ENCODE results near the gene FAM193A. TPM values are rescaled to one million over a fixed set of nuclear protein-coding genes. Genes with fewer than 3 reads are reported as not detected.

Gene FAM193A
- polyA plus RNA-seq, 1 of the 3 experiments (the other 2 are of a cell fraction): 9.2 TPM

GRCh38 chr4:2728806-2729532 is 192.5 kb downstream of the FAM193A start:
- H2AFZ ChIP-seq (ENCODE audit: low read depth): no peak overlapping the region
- H3K27ac ChIP-seq (ENCODE audit: low read depth in 2 of 2, low read length in 1 of 2): no peak overlapping the region
- H3K27me3 ChIP-seq (ENCODE audit: insufficient read depth): no peaks in the 10 kb centered on the region
- ChIA-PET POLR2A (no interaction called here), CTCF (interaction anchor here (0.6 kb wide), 1 partner anchor 11 kb away, joined by 3 read pairs; no protein-coding TSS in a partner anchor)
- TF ChIP-seq NFIC (IDR thresholded peaks at IDR 0.05; ENCODE audit: borderline replicate concordance) (no peak), USF1 (IDR thresholded peaks at IDR 0.05; ENCODE audit: borderline replicate concordance, low read depth) (no peak), FOXJ3 (CRISPR knock-in tag; IDR thresholded peaks at IDR 0.05) (no peak), IRF3 (IDR thresholded peaks at IDR 0.05; ENCODE audit: low read depth, low read length) (no peak), MAX (IDR thresholded peaks at IDR 0.05; ENCODE audit: low read depth) (no peak), RAD21 (IDR thresholded peaks at IDR 0.05; ENCODE audit: low read length) (no peak), GABPA (IDR thresholded peaks at IDR 0.05; ENCODE audit: low read depth) (no peak), PBX3 (IDR thresholded peaks at IDR 0.05) (no peak), EP300 (IDR thresholded peaks at IDR 0.05; ENCODE audit: borderline replicate concordance in 1 of 2, low read depth in 1 of 2, low read length in 1 of 2) (no peak), RXRA (IDR thresholded peaks at IDR 0.05; ENCODE audit: borderline replicate concordance, low read depth) (no peak), RFX5 (IDR thresholded peaks at IDR 0.05; ENCODE audit: low read length) (no peak), JUND (IDR thresholded peaks at IDR 0.05) (no peak), POLR2AphosphoS5 (IDR thresholded peaks at IDR 0.05; ENCODE audit: low read depth, low read length) (no peak)
- TF ChIP-seq, protein P1, sequence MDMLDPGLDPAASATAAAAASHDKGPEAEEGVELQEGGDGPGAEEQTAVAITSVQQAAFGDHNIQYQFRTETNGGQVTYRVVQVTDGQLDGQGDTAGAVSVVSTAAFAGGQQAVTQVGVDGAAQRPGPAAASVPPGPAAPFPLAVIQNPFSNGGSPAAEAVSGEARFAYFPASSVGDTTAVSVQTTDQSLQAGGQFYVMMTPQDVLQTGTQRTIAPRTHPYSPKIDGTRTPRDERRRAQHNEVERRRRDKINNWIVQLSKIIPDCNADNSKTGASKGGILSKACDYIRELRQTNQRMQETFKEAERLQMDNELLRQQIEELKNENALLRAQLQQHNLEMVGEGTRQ (IDR thresholded peaks at IDR 0.05; ENCODE audit: borderline replicate concordance, low read depth, low read length): no peak
- H3K9me2 ChIP-seq: no peaks in the 10 kb centered on the region
- peaks cover 18 to 26% of the 10 kb centered on the region in 2 experiments for H3K36me3 ChIP-seq (replicated peaks in 1 of 2; ENCODE audit: control insufficient read depth in 1 of 2, insufficient read depth in 2 of 2, low read length in 1 of 2)
- no peaks in the 10 kb centered on the region; a peak in 1 of 4 replicates for H3K4me1 ChIP-seq (ENCODE audit: control insufficient read depth in 1 of 2, insufficient read depth in 2 of 2, low read depth in 1 of 2, low read length in 1 of 2)
- H3K79me2 ChIP-seq (ENCODE audit: insufficient read depth): no peaks in the 10 kb centered on the region
- 100% methylated on average over 8 of the region's 12 CpGs for WGBS (ENCODE audit: low lambda C conversion rate)
- H3K4me3 ChIP-seq (ENCODE audit: low read depth in 2 of 2, low read length in 1 of 2): no peak overlapping the region
- H3K9ac ChIP-seq: no peak overlapping the region
- no peak overlapping the region for H3K4me2 ChIP-seq
- H3K9me3 ChIP-seq: no peaks in the 10 kb centered on the region
- peaks cover 6% of the 10 kb centered on the region for H3F3A ChIP-seq (replicated peaks; ENCODE audit: insufficient read depth)
- no peak for DNase-seq
- no peaks in the 10 kb centered on the region for H4K20me1 ChIP-seq (ENCODE audit: insufficient read depth)

All from SK-N-SH (cell line).